Smooth muscle cell (in vitro differentiated cells): ENCODE measurements around the gene CAPN14. TPM values are rescaled to one million over a fixed set of nuclear protein-coding genes. Genes with fewer than 3 reads are reported as not detected.

Source experiments
- DNase-seq: peaks from one replicate; lab custom pipeline; 2025; ENCODE audit not compliant: unreplicated experiment; lab: John Stamatoyannopoulos, UW
- H2AFZ ChIP-seq: fragments of 200-600 bp; sonication (generic); 2 replicates; pipeline ENCODE4 v1.6.0; 2016; ENCODE audit warnings: antibody characterized with exemption, low read depth, mild to moderate bottlenecking
- H3F3A ChIP-seq: fragments of 200-600 bp; sonication (generic); 2 replicates; pipeline ENCODE4 v1.6.0; 2017; ENCODE audit warnings: antibody characterized with exemption, low read depth
- H3K27ac ChIP-seq: fragments of 200-600 bp; sonication (generic); 2 replicates; pipeline ENCODE4 v1.5.1; 2016; ENCODE audit warnings: low read depth, mild to moderate bottlenecking
- H3K27me3 ChIP-seq: fragments of 200-600 bp; sonication (generic); 2 replicates; pipeline ENCODE4 v1.6.1; 2016; ENCODE audit warnings: low read depth, mild to moderate bottlenecking
- H3K36me3 ChIP-seq: fragments of 200-600 bp; sonication (generic); 2 replicates; pipeline ENCODE4 v1.5.1; 2016; ENCODE audit warnings: low read depth
- H3K4me1 ChIP-seq: fragments of 200-600 bp; sonication (generic); 2 replicates; pipeline ENCODE4 v1.5.1; 2016; ENCODE audit warnings: low read depth
- H3K4me2 ChIP-seq: fragments of 200-600 bp; sonication (generic); 2 replicates; pipeline ENCODE4 v1.6.0; 2016; ENCODE audit warnings: mild to moderate bottlenecking
- H3K4me3 ChIP-seq: fragments of 200-600 bp; sonication (generic); 2 replicates; pipeline ENCODE4 v1.5.1; 2016; ENCODE audit warnings: mild to moderate bottlenecking
- H3K79me2 ChIP-seq: fragments of 200-600 bp; sonication (generic); 2 replicates; pipeline ENCODE4 v1.6.0; 2016; ENCODE audit warnings: low read depth, mild to moderate bottlenecking
- H3K9ac ChIP-seq: fragments of 200-600 bp; sonication (generic); 2 replicates; pipeline ENCODE4 v1.6.0; 2016; ENCODE audit warnings: low read depth
- H3K9me3 ChIP-seq: fragments of 200-600 bp; sonication (generic); replicated peaks from 2 replicates; pipeline ENCODE4 v1.5.1; 2016; ENCODE audit warnings: low read depth
- H4K20me1 ChIP-seq: fragments of 200-600 bp; sonication (generic); 2 replicates; pipeline ENCODE4 v1.6.0; 2016; ENCODE audit warnings: low read depth
- WGBS: methylation state at CpG from one replicate; pipeline ENCODE4 v1.1.7; 2016; ENCODE audit warnings: low lambda C conversion rate; 5-methylcytosine and 5-hydroxymethylcytosine counted together
- polyA plus RNA-seq: library from polyadenylated mRNA; unstranded; fragments of >200 nt; fragmentation: Nextera tagmentation; extraction: Ambion mirVana; gene quantifications from 2 replicates; pipeline ENCODE4 v1.2.1, GENCODE V29; 2016
- total RNA-seq: library from RNA; depleted of rRNA; stranded (reverse); fragments of >200 nt; gene quantifications from 2 replicates; pipeline ENCODE4 v1.2.3, GENCODE V29; 2014
- TF ChIP-seq, protein P1 (sequence below): fragments of 200-600 bp; sonication (generic); IDR thresholded peaks from 2 replicates; pipeline ENCODE4 v1.5.1; 2017; ENCODE audit warnings: borderline replicate concordance, mild to moderate bottlenecking, antibody characterized with exemption; ENCODE audit not compliant: insufficient read depth, poor library complexity, severe bottlenecking

CAPN14 gene
- total and polyA plus RNA-seq, 2 experiments from 2014 or later, result 0.13 to 0.55 TPM

DNA sequence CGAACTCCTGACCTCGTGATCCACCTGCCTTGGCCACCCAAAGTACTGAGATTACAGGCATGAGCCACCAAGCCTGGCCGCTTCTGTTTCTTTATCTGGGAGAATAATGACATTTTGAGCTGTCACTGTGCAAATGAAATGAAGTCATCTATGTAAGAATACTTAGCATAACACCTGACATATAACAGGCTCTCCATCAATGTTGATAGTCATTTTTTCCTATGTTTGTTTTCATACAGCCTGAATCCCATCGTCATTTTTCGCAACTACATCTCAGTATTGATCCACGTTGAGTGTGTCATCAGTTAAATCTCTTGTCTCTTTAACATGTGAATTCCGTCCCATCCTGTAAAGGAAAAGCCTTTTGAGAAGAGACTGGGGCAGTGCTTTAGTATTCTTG is 6.4 kb upstream of the CAPN14 start:
- Histone ChIP-seq H4K20me1 (no peaks in the 10 kb centered on the region), H3K9me3 (no peaks in the 10 kb centered on the region), H3K79me2 (no peaks in the 10 kb centered on the region), H3K9ac (no peak overlapping the region), H2AFZ (no peak overlapping the region), H3K4me1 (no peaks in the 10 kb centered on the region), H3K36me3 (no peaks in the 10 kb centered on the region), H3K27me3 (peaks cover 6% of the 10 kb centered on the region), H3K27ac (no peak overlapping the region), H3K4me3 (no peak overlapping the region), H3F3A (no peaks in the 10 kb centered on the region), H3K4me2 (no peak overlapping the region)
- no peak for DNase-seq
- WGBS, result 85% methylated on average over 7 of the region's 7 CpGs
- TF ChIP-seq, protein P1, sequence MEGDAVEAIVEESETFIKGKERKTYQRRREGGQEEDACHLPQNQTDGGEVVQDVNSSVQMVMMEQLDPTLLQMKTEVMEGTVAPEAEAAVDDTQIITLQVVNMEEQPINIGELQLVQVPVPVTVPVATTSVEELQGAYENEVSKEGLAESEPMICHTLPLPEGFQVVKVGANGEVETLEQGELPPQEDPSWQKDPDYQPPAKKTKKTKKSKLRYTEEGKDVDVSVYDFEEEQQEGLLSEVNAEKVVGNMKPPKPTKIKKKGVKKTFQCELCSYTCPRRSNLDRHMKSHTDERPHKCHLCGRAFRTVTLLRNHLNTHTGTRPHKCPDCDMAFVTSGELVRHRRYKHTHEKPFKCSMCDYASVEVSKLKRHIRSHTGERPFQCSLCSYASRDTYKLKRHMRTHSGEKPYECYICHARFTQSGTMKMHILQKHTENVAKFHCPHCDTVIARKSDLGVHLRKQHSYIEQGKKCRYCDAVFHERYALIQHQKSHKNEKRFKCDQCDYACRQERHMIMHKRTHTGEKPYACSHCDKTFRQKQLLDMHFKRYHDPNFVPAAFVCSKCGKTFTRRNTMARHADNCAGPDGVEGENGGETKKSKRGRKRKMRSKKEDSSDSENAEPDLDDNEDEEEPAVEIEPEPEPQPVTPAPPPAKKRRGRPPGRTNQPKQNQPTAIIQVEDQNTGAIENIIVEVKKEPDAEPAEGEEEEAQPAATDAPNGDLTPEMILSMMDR, result no peak

DNA sequence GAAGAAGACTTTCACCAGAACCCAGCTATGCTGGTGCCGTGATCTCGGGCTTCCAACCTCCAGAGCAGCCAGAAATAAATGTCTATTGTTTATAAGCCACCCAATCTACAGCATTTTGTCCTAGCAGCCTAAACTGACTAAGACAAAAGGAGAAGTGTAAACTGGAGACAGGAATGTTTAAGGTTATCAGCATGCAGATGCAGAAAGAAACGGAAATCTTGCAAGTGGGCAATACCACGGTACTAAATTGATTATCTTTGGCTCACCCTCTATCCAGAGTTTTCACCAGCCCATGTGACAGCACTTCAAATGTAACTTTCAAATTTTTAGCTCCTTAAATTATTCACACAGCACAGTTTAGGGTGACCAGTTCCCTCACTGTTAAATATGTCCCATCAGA is 5.7 kb upstream of the CAPN14 start:
- DNase-seq, result no peak
- no peaks in the 10 kb centered on the region for H3K9me3 ChIP-seq
- H3K4me1 ChIP-seq, result no peaks in the 10 kb centered on the region
- 88% methylated on average over 4 of the region's 4 CpGs for WGBS
- no peaks in the 10 kb centered on the region for H3F3A ChIP-seq
- H3K4me3 ChIP-seq, result no peak overlapping the region
- H3K9ac ChIP-seq, result no peak overlapping the region
- no peak overlapping the region for H3K27ac ChIP-seq
- TF ChIP-seq, protein P1, result no peak
- H3K4me2 ChIP-seq, result no peak overlapping the region
- no peaks in the 10 kb centered on the region for H3K79me2 ChIP-seq
- peaks cover 6% of the 10 kb centered on the region for H3K27me3 ChIP-seq
- H2AFZ ChIP-seq, result no peak overlapping the region
- no peaks in the 10 kb centered on the region for H4K20me1 ChIP-seq
- H3K36me3 ChIP-seq, result no peaks in the 10 kb centered on the region

DNA sequence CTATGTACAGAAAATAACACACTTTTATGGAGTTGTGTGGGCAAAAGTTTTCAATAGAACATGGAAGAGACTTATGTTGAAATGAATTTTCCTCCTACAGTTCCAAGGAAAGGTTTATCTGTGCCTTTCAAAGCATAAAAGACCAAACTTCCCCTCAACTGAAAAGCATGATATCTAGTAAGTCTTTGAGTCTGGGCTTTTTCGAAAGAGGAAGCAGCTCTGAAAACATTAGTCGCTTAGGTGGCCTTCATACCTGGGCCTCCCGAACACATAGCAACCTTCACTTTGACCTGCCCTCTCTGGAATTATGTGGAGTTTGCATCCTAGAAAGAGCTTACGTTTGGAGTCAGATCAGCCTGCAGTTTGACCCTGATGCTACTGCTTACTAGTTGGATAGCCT is 4.8 kb upstream of the CAPN14 start:
- no peaks in the 10 kb centered on the region for H3K9me3 ChIP-seq
- H4K20me1 ChIP-seq, result no peaks in the 10 kb centered on the region
- no peak overlapping the region for H3K4me2 ChIP-seq
- DNase-seq, result no peak
- H3K27me3 ChIP-seq, result peaks cover 6% of the 10 kb centered on the region
- no peaks in the 10 kb centered on the region for H3K36me3 ChIP-seq
- peaks cover under 1% of the 10 kb centered on the region for H3F3A ChIP-seq
- TF ChIP-seq, protein P1, result no peak
- 92% methylated on average over 4 of the region's 4 CpGs for WGBS
- H3K79me2 ChIP-seq, result no peaks in the 10 kb centered on the region
- H3K9ac ChIP-seq, result no peak overlapping the region
- H2AFZ ChIP-seq, result no peak overlapping the region
- H3K4me3 ChIP-seq, result no peak overlapping the region
- H3K27ac ChIP-seq, result no peak overlapping the region
- no peaks in the 10 kb centered on the region for H3K4me1 ChIP-seq

DNA sequence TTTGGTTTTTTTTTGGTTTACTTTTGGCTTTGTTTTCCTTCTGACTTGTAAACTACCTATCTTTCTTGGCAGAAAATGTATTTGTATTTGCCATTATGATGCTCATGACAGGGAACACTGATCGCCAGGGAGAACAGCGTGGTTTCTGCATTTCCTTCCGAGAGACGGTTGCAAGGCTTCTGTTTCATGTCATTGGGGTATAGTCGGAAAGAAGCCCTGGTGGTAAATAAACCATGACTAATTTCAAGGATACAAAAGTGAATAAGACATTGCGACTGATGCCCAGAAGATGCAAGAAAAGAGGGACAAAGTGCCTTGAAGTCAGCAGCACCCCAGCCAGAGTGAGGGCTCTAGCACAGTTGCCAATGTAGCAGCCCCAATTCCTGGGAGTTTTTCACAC is 4.2 kb upstream of the CAPN14 start:
- H3K4me1 ChIP-seq, result no peaks in the 10 kb centered on the region
- H2AFZ ChIP-seq, result no peak overlapping the region
- no peaks in the 10 kb centered on the region for H4K20me1 ChIP-seq
- H3K9ac ChIP-seq, result no peak overlapping the region
- H3K9me3 ChIP-seq, result no peaks in the 10 kb centered on the region
- H3K79me2 ChIP-seq, result no peaks in the 10 kb centered on the region
- H3F3A ChIP-seq, result peaks cover 4% of the 10 kb centered on the region
- WGBS, result 45% methylated on average over 6 of the region's 6 CpGs
- H3K27me3 ChIP-seq, result peaks cover 6% of the 10 kb centered on the region
- H3K4me3 ChIP-seq, result no peak overlapping the region
- TF ChIP-seq, protein P1, result no peak
- no peak overlapping the region for H3K4me2 ChIP-seq
- H3K27ac ChIP-seq, result no peak overlapping the region
- no peaks in the 10 kb centered on the region for H3K36me3 ChIP-seq
- no peak for DNase-seq
